Measurements from ENCODE around the gene DZIP1. TPM values are rescaled to one million over a fixed set of nuclear protein-coding genes. Genes with fewer than 3 reads are reported as not detected.

The DZIP1 gene
- total and polyA plus RNA-seq, 2 donors (not counting 1 experiment from before 2014, with no cell fraction given): not detected

DNA sequence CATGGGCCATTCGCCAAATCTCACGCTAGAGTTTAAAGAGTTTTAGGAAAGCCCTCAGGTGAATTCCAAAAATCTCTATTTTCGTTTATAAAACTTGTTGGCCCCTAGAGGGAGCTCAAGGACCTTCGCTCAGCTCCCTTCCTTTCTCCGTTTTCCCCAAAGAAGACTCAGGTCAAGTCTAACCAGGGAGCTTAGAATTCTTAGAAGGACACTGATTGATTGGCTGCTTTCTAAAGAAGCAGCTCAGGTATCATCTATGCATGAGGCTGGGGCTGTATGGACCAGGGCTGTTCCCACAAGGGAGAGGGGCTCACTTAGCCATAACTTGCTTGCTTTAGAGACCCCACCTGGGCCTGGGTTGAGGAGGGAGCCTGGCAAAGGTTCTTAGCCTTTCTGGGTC, 20.5 kb downstream of the DZIP1 start:
- intact Hi-C loops (cut with micrococcal nuclease): loop anchor here (1.0 to 5.0 kb wide), 2 partner anchors 210 to 358 kb away; no protein-coding TSS in a partner anchor
- Histone ChIP-seq H3K79me2 (ENCODE audit: control insufficient read depth, insufficient read depth, low read length) (no peaks in the 10 kb centered on the region), H2AFZ (ENCODE audit: insufficient read depth, low read depth, low read length, poor library complexity, severe bottlenecking) (no peak overlapping the region), H3K4me1 (ENCODE audit: control insufficient read depth in 2 of 2, insufficient read depth in 2 of 2, low read length in 2 of 2) (no peaks in the 10 kb centered on the region), H3K27me3 (replicated peaks in 1 of 4; ENCODE audit: control extremely low read depth in 1 of 4, control insufficient read depth in 3 of 4, insufficient read depth in 4 of 4, low read length in 3 of 4) (peaks cover 0 to 6% (median 2%) of the 10 kb centered on the region in 4 experiments), H3K27ac (ENCODE audit: low read length in 2 of 2) (no peak overlapping the region), H3K36me3 (replicated peaks in 1 of 2; ENCODE audit: control extremely low read depth in 1 of 2, control insufficient read depth in 1 of 2, extremely low read depth in 1 of 2, insufficient read depth in 2 of 2, low read length in 1 of 2) (no peaks in the 10 kb centered on the region), H4K20me1 (ENCODE audit: control insufficient read depth, insufficient read depth, low read length, poor library complexity, severe bottlenecking) (no peaks in the 10 kb centered on the region), H3K4me2 (replicated peaks; ENCODE audit: low read depth, low read length, poor library complexity, severe bottlenecking) (no peak overlapping the region), H3K9me3 (ENCODE audit: control extremely low read depth in 1 of 3, control insufficient read depth in 2 of 3, insufficient read depth in 1 of 3, low read length in 2 of 3) (no peaks in the 10 kb centered on the region), H3K9ac (ENCODE audit: low read length) (no peak overlapping the region), H3K4me3 (ENCODE audit: control extremely low read depth in 1 of 5, extremely low read depth in 1 of 5, insufficient read depth in 1 of 5, low read depth in 2 of 5, low read length in 4 of 5) (no peak overlapping the region)
- Mint-ChIP-seq H3K9me3 (ENCODE audit: insufficient read depth) (no peaks in the 10 kb centered on the region), H3K27me3 (peaks cover 13% of the 10 kb centered on the region), H3K27ac (no peak overlapping the region), H3K4me1 (no peaks in the 10 kb centered on the region), H3K4me3 (no peak overlapping the region)
- CTCF ChIA-PET: interaction anchor here (0.6 to 9.8 kb wide), 12 partner anchors 8 to 364 kb away, joined by 3 to 163 read pairs (median 3); no protein-coding TSS in a partner anchor
- DNase-seq (peak; percentile 43), ATAC-seq (ENCODE audit: low read depth) (no peak)
- WGBS (ENCODE audit: insufficient coverage): 29% methylated on average over 3 of the region's 5 CpGs
- POLR2A ChIA-PET: interaction anchor here (0.5 kb wide), 1 partner anchor 1038 kb away, joined by 3 read pairs; no protein-coding TSS in a partner anchor
- TF ChIP-seq EZH2 (IDR thresholded peaks at IDR 0.05; ENCODE audit: borderline replicate concordance, insufficient read depth, low read depth, low read length, poor library complexity, severe bottlenecking) (no peak), CTCF (IDR thresholded peaks at IDR 0.05) (peak; percentile 72)

GRCh38 chr13:95623141-95623540, 21.4 kb downstream of the DZIP1 start:
- ChIA-PET POLR2A (no interaction called here), CTCF (interaction anchor here (0.5 to 9.8 kb wide), 4 partner anchors 7 to 363 kb away, joined by 3 to 163 read pairs (median 4); no protein-coding TSS in a partner anchor)
- Histone ChIP-seq H3K27ac (ENCODE audit: low read length in 2 of 2) (no peak overlapping the region), H3K4me3 (ENCODE audit: control extremely low read depth in 1 of 5, extremely low read depth in 1 of 5, insufficient read depth in 1 of 5, low read depth in 2 of 5, low read length in 4 of 5) (no peak overlapping the region), H3K4me1 (ENCODE audit: control insufficient read depth in 2 of 2, insufficient read depth in 2 of 2, low read length in 2 of 2) (no peaks in the 10 kb centered on the region), H3K79me2 (ENCODE audit: control insufficient read depth, insufficient read depth, low read length) (no peaks in the 10 kb centered on the region), H3K9me3 (ENCODE audit: control extremely low read depth in 1 of 3, control insufficient read depth in 2 of 3, insufficient read depth in 1 of 3, low read length in 2 of 3) (no peaks in the 10 kb centered on the region), H2AFZ (ENCODE audit: insufficient read depth, low read depth, low read length, poor library complexity, severe bottlenecking) (no peak overlapping the region), H3K27me3 (replicated peaks in 1 of 4; ENCODE audit: control extremely low read depth in 1 of 4, control insufficient read depth in 3 of 4, insufficient read depth in 4 of 4, low read length in 3 of 4) (peaks cover 0 to 6% (median 2%) of the 10 kb centered on the region in 4 experiments), H3K36me3 (replicated peaks in 1 of 2; ENCODE audit: control extremely low read depth in 1 of 2, control insufficient read depth in 1 of 2, extremely low read depth in 1 of 2, insufficient read depth in 2 of 2, low read length in 1 of 2) (no peaks in the 10 kb centered on the region), H3K9ac (ENCODE audit: low read length) (no peak overlapping the region), H4K20me1 (ENCODE audit: control insufficient read depth, insufficient read depth, low read length, poor library complexity, severe bottlenecking) (no peaks in the 10 kb centered on the region), H3K4me2 (replicated peaks; ENCODE audit: low read depth, low read length, poor library complexity, severe bottlenecking) (no peak overlapping the region)
- TF ChIP-seq CTCF (IDR thresholded peaks at IDR 0.05) (no peak), EZH2 (IDR thresholded peaks at IDR 0.05; ENCODE audit: borderline replicate concordance, insufficient read depth, low read depth, low read length, poor library complexity, severe bottlenecking) (no peak)
- Mint-ChIP-seq H3K4me3 (no peak overlapping the region), H3K27me3 (peaks cover 9% of the 10 kb centered on the region), H3K9me3 (ENCODE audit: insufficient read depth) (no peaks in the 10 kb centered on the region), H3K4me1 (no peaks in the 10 kb centered on the region), H3K27ac (no peak overlapping the region)
- DNase-seq: no peak
- no peak for ATAC-seq (ENCODE audit: low read depth)
- 35% methylated on average over 3 of the region's 5 CpGs for WGBS (ENCODE audit: insufficient coverage)
- intact Hi-C loops (cut with micrococcal nuclease): loop anchor here (5.0 kb wide), 1 partner anchor 359 kb away; no protein-coding TSS in a partner anchor
